Endothelial cell of umbilical vein (primary cell): ENCODE measurements around the gene FBXO7. TPM values are rescaled to one million over a fixed set of nuclear protein-coding genes. Genes with fewer than 3 reads are reported as not detected.

Experiments
- BruUV-seq: library from RNA; stranded (reverse); fragments of 400-500 nt; replicated peaks from 2 replicates; lab custom pipeline; 2021; lab: Mats Ljungman, UMichigan
- CTCF ChIA-PET: fragments of 300-600, 350-600 bp; sonication (Branson Sonifier 250); formaldehyde crosslinking; loops from one replicate; lab custom pipeline; 2021; ENCODE audit warnings: antibody characterized with exemption, inconsistent platforms; lab: Charles Lee
- POLR2A ChIA-PET: fragments of 300-600, 350-600 bp; sonication (Branson Sonifier 250); formaldehyde crosslinking; loops from one replicate; lab custom pipeline; 2021; ENCODE audit warnings: antibody characterized with exemption, inconsistent platforms; lab: Charles Lee
- DNase-seq: peaks from one replicate; pipeline ENCODE4 v3.0.0-alpha.2; 2011; ENCODE audit warnings: low read depth, low spot score
- FAIRE-seq: peaks from 2 replicates; lab custom pipeline; 2011; peaks lifted over from hg19 to GRCh38; lab: Jason Lieb, UNC
- H2AFZ ChIP-seq: 2 replicates; pipeline ENCODE4 v1.6.0; 2012; ENCODE audit warnings: low read depth, low read length, control low read depth, inconsistent platforms
- H3K27ac ChIP-seq: 2 replicates; pipeline ENCODE4 v1.5.1; 2011; ENCODE audit warnings: low read depth, mild to moderate bottlenecking, control low read depth, low read length, moderate library complexity; ENCODE audit not compliant: insufficient read depth
- H3K27me3 ChIP-seq, 2 experiments: 2 replicates each; pipeline versions ENCODE4 v1.6.0 to v1.6.1; 2011; ENCODE audit warnings: low read length in 2 of 2, mixed read lengths in 1 of 2; ENCODE audit not compliant: control insufficient read depth in 2 of 2, insufficient read depth in 2 of 2
- H3K36me3 ChIP-seq, 2 experiments: 2 replicates in 1 of 2; 3 replicates in 1 of 2; pipeline ENCODE4 v1.5.1; 2011; ENCODE audit warnings: low read length in 2 of 2, mild to moderate bottlenecking in 1 of 2, moderate library complexity in 1 of 2; ENCODE audit not compliant: control insufficient read depth in 2 of 2, insufficient read depth in 2 of 2; ENCODE audit errors: extremely low read depth in 1 of 2
- H3K4me1 ChIP-seq: 3 replicates; pipeline ENCODE4 v1.5.1; 2011; ENCODE audit warnings: mild to moderate bottlenecking, low read length; ENCODE audit not compliant: control insufficient read depth, insufficient read depth; ENCODE audit errors: extremely low read depth
- H3K4me2 ChIP-seq: 2 replicates; pipeline ENCODE4 v1.6.1; 2011; ENCODE audit warnings: low read length, control low read depth, mixed read lengths; ENCODE audit not compliant: insufficient read depth
- H3K4me3 ChIP-seq, 3 experiments: fragments of 200-600 bp in 1 of 3; sonication (generic), shearing (Covaris generic) in 1 of 3; replicated peaks in 1 of 3; 2 replicates each; pipeline ENCODE4 v1.5.1; 2011 to 2016; ENCODE audit warnings: control low read depth in 3 of 3, low read length in 3 of 3, mild to moderate bottlenecking in 2 of 3, inconsistent platforms in 1 of 3, low read depth in 1 of 3, moderate library complexity in 1 of 3; ENCODE audit not compliant: insufficient read depth in 1 of 3
- H3K79me2 ChIP-seq: 2 replicates; pipeline ENCODE4 v1.6.0; 2012; ENCODE audit warnings: low read length, inconsistent platforms; ENCODE audit not compliant: control insufficient read depth, insufficient read depth
- H3K9ac ChIP-seq: replicated peaks from 2 replicates; pipeline ENCODE3; 2011; ENCODE audit warnings: low read length, control low read depth; ENCODE audit not compliant: insufficient read depth; ENCODE audit errors: extremely low read depth
- H3K9me1 ChIP-seq: replicated peaks from 3 replicates; pipeline ENCODE4 v1.6.0; 2011; ENCODE audit warnings: mild to moderate bottlenecking, low read length; ENCODE audit not compliant: control insufficient read depth, insufficient read depth; ENCODE audit errors: extremely low read depth
- H3K9me3 ChIP-seq: replicated peaks from 2 replicates; pipeline ENCODE4 v1.5.1; 2012; ENCODE audit warnings: low read length, inconsistent platforms; ENCODE audit not compliant: control insufficient read depth, insufficient read depth
- H4K20me1 ChIP-seq: replicated peaks from 2 replicates; pipeline ENCODE3; 2011; ENCODE audit warnings: mild to moderate bottlenecking, low read length; ENCODE audit not compliant: control insufficient read depth, insufficient read depth; ENCODE audit errors: extremely low read depth
- CTCF ChIP-seq, 2 donors: IDR thresholded peaks; 1 replicate in 1 of 2; 2 replicates in 1 of 2; pipeline ENCODE4 v1.5.1; 2011; ENCODE audit warnings: low read length in 2 of 2, mild to moderate bottlenecking in 2 of 2, moderate library complexity in 2 of 2, control low read depth in 1 of 2, inconsistent platforms in 1 of 2, low read depth in 1 of 2; ENCODE audit not compliant: insufficient read depth in 1 of 2; ENCODE audit errors: extremely low read depth in 1 of 2
- EZH2 ChIP-seq: IDR thresholded peaks from 2 replicates; pipeline ENCODE4 v1.6.1; 2012; ENCODE audit warnings: borderline replicate concordance, low read depth, mild to moderate bottlenecking, moderate library complexity, low read length, inconsistent platforms; ENCODE audit not compliant: severe bottlenecking
- FOS ChIP-seq: IDR thresholded peaks from 2 replicates; pipeline ENCODE4 v1.6.1; 2011; ENCODE audit warnings: mild to moderate bottlenecking, low read length, moderate library complexity, borderline replicate concordance; ENCODE audit not compliant: insufficient read depth
- GATA2 ChIP-seq: IDR thresholded peaks from 2 replicates; pipeline ENCODE4 v1.7.0; 2011; ENCODE audit warnings: low read depth, mild to moderate bottlenecking, moderate library complexity, mixed read lengths, low read length; ENCODE audit not compliant: insufficient read length, insufficient read depth
- JUN ChIP-seq: IDR thresholded peaks from 2 replicates; pipeline ENCODE4 v1.6.1; 2011; ENCODE audit warnings: borderline replicate concordance, low read depth; ENCODE audit not compliant: insufficient read length, insufficient read depth
- MAX ChIP-seq: IDR thresholded peaks from 2 replicates; pipeline ENCODE4 v1.6.1; 2011; ENCODE audit not compliant: insufficient read depth, insufficient read length
- MYC ChIP-seq: IDR thresholded peaks from one replicate; pipeline ENCODE4 v1.6.1; 2011; ENCODE audit warnings: mild to moderate bottlenecking, low read depth, low read length
- POLR2A ChIP-seq: IDR thresholded peaks from 2 replicates; pipeline ENCODE4 v1.6.1; 2012; ENCODE audit warnings: low read depth, mild to moderate bottlenecking, control low read depth, low read length
- POLR2AphosphoS5 ChIP-seq: IDR thresholded peaks from 2 replicates; pipeline ENCODE4 v1.6.1; 2012; ENCODE audit warnings: low read depth, mild to moderate bottlenecking, control low read depth, low read length, moderate library complexity; ENCODE audit not compliant: insufficient read depth
- dilution Hi-C: fragments of 300-500 bp; cut with MboI; formaldehyde crosslinking; loops from one replicate; pipeline ENCODE4 v1.15.0; 2019; ENCODE audit warnings: low sequenced_read_pairs; ENCODE audit not compliant: extremely low pct_ligation_motif_present
- intact Hi-C: fragments of 100-400 bp; cut with micrococcal nuclease; formaldehyde crosslinking; loops from one replicate; pipeline ENCODE4 v1.10.0; 2022
- polyA plus RNA-seq, 4 experiments: library from polyadenylated mRNA; depleted of rRNA in 3 of 4; stranded (reverse) in 3 of 4; unstranded in 1 of 4; fragments of >200 nt; gene quantifications; 2 replicates each; pipeline versions ENCODE4 v1.2.1 to v1.2.3, GENCODE V29; 2011 to 2012; ENCODE audit warnings: missing spikeins in 1 of 4
- total RNA-seq: library from RNA; stranded (reverse); gene quantifications from 2 replicates; pipeline ENCODE4 v1.2.3, GENCODE V29; 2021

The FBXO7 gene
- total and polyA plus RNA-seq, 2 donors (not counting 3 experiments of a cell fraction or from before 2014, with no cell fraction given), result 81.1 to 112 TPM

- ChIA-PET CTCF (interaction anchor here (1.3 to 1.6 kb wide), 3 partner anchors 12 to 14 kb away, joined by 3 to 6 read pairs (median 4); no protein-coding TSS in a partner anchor), POLR2A (no interaction called here)
- no peaks in the 10 kb centered on the region for H3K9me3 ChIP-seq
- dilution Hi-C loops (no loop called here), intact Hi-C loops (no loop called here)
- DNase-seq (no peak), FAIRE-seq (no peak)
- H2AFZ ChIP-seq, result no peak overlapping the region
- no peak overlapping the region for H3K4me3 ChIP-seq
- no peak for TF ChIP-seq GATA2
- no peak for TF ChIP-seq CTCF (IDR thresholded peaks at IDR 0.05; ENCODE audit: extremely low read depth in 1 of 2, insufficient read depth in 1 of 2, low read depth in 1 of 2, low read length in 2 of 2)
- no peak for TF ChIP-seq POLR2AphosphoS5
- no peak for TF ChIP-seq MAX
- TF ChIP-seq EZH2, result no peak
- TF ChIP-seq JUN, result no peak
- TF ChIP-seq MYC, result no peak
- TF ChIP-seq FOS, result no peak
- no peak for TF ChIP-seq POLR2A
- H3K4me2 ChIP-seq, result no peak overlapping the region
- H3K4me1 ChIP-seq, result no peaks in the 10 kb centered on the region
- H3K79me2 ChIP-seq, result no peaks in the 10 kb centered on the region
- H3K36me3 ChIP-seq, result no peaks in the 10 kb centered on the region
- H3K27ac ChIP-seq, result no peak overlapping the region
- no peak overlapping the region for H3K9ac ChIP-seq
- BruUV-seq, result no TSS peak
- H3K9me1 ChIP-seq, result no peaks in the 10 kb centered on the region
- no peaks in the 10 kb centered on the region for H4K20me1 ChIP-seq
- H3K27me3 ChIP-seq, result no peaks in the 10 kb centered on the region
Observed at GRCh38 chr22:32542677-32543357, 68.2 kb downstream of the FBXO7 start.
